KMS-11 (cell line): ENCODE measurements around the gene RAD52.

Source experiments
- H2AFZ ChIP-seq: fragments of 200-600 bp; sonication (generic); 2 replicates; pipeline ENCODE4 v1.6.1; 2016; ENCODE audit warnings: antibody characterized with exemption, mixed run types, low read depth
- H3K27ac ChIP-seq: fragments of 200-600 bp; sonication (generic); 2 replicates; pipeline ENCODE4 v1.6.1; 2016; ENCODE audit warnings: mild to moderate bottlenecking, mixed run types
- H3K27me3 ChIP-seq: fragments of 200-600 bp; sonication (generic); 2 replicates; pipeline ENCODE4 v1.6.1; 2017; ENCODE audit warnings: mild to moderate bottlenecking, low read depth, mixed run types, moderate library complexity; ENCODE audit not compliant: insufficient read depth
- H3K36me3 ChIP-seq: fragments of 200-600 bp; sonication (generic); 2 replicates; pipeline ENCODE4 v1.6.1; 2017; ENCODE audit warnings: mild to moderate bottlenecking, mixed run types; ENCODE audit not compliant: insufficient read depth
- H3K4me1 ChIP-seq: fragments of 200-600 bp; sonication (generic); 2 replicates; pipeline ENCODE4 v1.6.1; 2016; ENCODE audit warnings: mild to moderate bottlenecking, low read depth, mixed run types; ENCODE audit not compliant: poor library complexity, severe bottlenecking
- H3K4me2 ChIP-seq: fragments of 200-600 bp; sonication (generic); 2 replicates; pipeline ENCODE4 v1.7.0; 2016; ENCODE audit warnings: mild to moderate bottlenecking, mixed run types
- H3K4me3 ChIP-seq: fragments of 200-600 bp; sonication (generic); IDR thresholded peaks from 2 replicates; pipeline ENCODE4 v1.6.1; 2017; ENCODE audit warnings: low read depth, low read length, mixed read lengths; ENCODE audit not compliant: insufficient read depth
- H3K79me2 ChIP-seq: fragments of 200-600 bp; sonication (generic); 2 replicates; pipeline ENCODE4 v1.6.1; 2016; ENCODE audit warnings: low read depth, mixed run types; ENCODE audit not compliant: insufficient read depth
- H3K9ac ChIP-seq: fragments of 200-600 bp; sonication (generic); 2 replicates; pipeline ENCODE4 v1.6.1; 2016; ENCODE audit warnings: mild to moderate bottlenecking, mixed run types
- H4K20me1 ChIP-seq: fragments of 200-600 bp; sonication (generic); 2 replicates; pipeline ENCODE4 v1.6.1; 2016; ENCODE audit warnings: mild to moderate bottlenecking, mixed run types; ENCODE audit not compliant: insufficient read depth
- CTCF ChIP-seq: fragments of 200-600 bp; sonication (generic); conservative IDR thresholded peaks from 2 replicates; pipeline ENCODE4 v1.6.1; 2017; ENCODE audit warnings: low read depth, mild to moderate bottlenecking, antibody characterized with exemption, low read length, moderate library complexity, mixed read lengths

The RAD52 gene

DNA sequence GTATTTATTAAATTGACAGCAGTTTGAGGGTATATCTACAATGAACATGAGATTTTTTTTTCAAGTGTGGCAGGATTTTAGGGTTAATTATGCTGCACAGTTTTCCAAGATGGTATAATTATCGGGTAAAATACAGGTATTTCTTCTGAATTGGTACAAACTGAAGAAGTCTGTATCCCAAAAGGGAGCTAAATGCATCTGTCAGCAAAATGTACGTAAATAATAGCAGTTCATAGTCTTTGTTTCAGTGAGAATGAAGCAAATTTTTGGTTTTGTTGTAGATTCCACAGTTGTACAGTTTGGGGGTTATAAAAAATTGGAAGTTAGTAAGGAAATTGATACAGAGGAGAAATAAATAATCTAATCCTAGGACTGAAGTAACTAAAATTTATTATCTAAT, 63.3 kb downstream of the RAD52 start:
- no peaks in the 10 kb centered on the region; the same call in 1 of the 2 replicates for H3K27me3 ChIP-seq
- no peak overlapping the region; the same call in 1 of the 2 replicates for H3K9ac ChIP-seq
- H3K36me3 ChIP-seq, result peaks cover 24% of the 10 kb centered on the region; the same call in 1 of the 2 replicates

DNA sequence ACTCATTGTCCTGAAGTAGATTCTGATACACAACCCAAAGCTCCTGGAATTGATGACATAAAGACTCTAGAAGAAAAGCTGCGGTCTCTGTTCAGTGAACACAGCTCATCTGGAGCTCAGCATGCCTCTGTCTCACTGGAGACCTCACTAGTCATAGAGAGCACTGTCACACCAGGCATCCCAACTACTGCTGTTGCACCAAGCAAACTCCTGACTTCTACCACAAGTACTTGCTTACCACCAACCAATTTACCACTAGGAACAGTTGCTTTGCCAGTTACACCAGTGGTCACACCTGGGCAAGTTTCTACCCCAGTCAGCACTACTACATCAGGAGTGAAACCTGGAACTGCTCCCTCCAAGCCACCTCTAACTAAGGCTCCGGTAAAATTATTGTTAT, 63.8 kb downstream of the RAD52 start:
- H4K20me1 ChIP-seq, result no peaks in the 10 kb centered on the region
- H3K79me2 ChIP-seq, result 0 out of 2 replicates have a peak, but pooled peaks cover 4% of the 10 kb centered on the region
- peak overlapping the region; percentile 79 for H3K4me2 ChIP-seq
- peaks cover 24% of the 10 kb centered on the region; the same call in 1 of the 2 replicates for H3K36me3 ChIP-seq
- H2AFZ ChIP-seq, result no peak overlapping the region
- TF ChIP-seq CTCF, result no peak
- H3K27ac ChIP-seq, result peak overlapping the region; percentile 79
- peaks cover 74% of the 10 kb centered on the region for H3K4me1 ChIP-seq
- no peaks in the 10 kb centered on the region; the same call in 1 of the 2 replicates for H3K27me3 ChIP-seq
- no peak overlapping the region for H3K4me3 ChIP-seq
- peak overlapping the region; percentile 2; the same call in 1 of the 2 replicates for H3K9ac ChIP-seq

More for the DNA sequence above, 63.3 kb downstream of the RAD52 start:
- peak overlapping the region; percentile 48; the same call in 1 of the 2 replicates for H3K4me2 ChIP-seq
- TF ChIP-seq CTCF, result no peak
- no peaks in the 10 kb centered on the region for H4K20me1 ChIP-seq
- 0 out of 2 replicates have a peak, but pooled peaks cover 4% of the 10 kb centered on the region for H3K79me2 ChIP-seq
- no peak overlapping the region for H3K4me3 ChIP-seq
- H2AFZ ChIP-seq, result no peak overlapping the region
- H3K4me1 ChIP-seq, result peaks cover 70% of the 10 kb centered on the region
- H3K27ac ChIP-seq, result peak overlapping the region; percentile 79

- Histone ChIP-seq H3K4me3 (no peak overlapping the region), H3K27me3 (no peaks in the 10 kb centered on the region), H3K9ac (0 out of 2 replicates have a peak overlapping the region, but pooled peaks have one; percentile 2), H3K36me3 (peaks cover 24% of the 10 kb centered on the region; the same call in 1 of the 2 replicates), H3K4me1 (peaks cover 82% of the 10 kb centered on the region), H3K27ac (peak overlapping the region; percentile 79), H4K20me1 (no peaks in the 10 kb centered on the region), H3K4me2 (peak overlapping the region; percentile 79), H2AFZ (no peak overlapping the region), H3K79me2 (0 out of 2 replicates have a peak, but pooled peaks cover 4% of the 10 kb centered on the region)
- peak; percentile 27; the same call in 1 of the 2 replicates for TF ChIP-seq CTCF
Observed at GRCh38 chr12:884746-885414, 64.6 kb downstream of the RAD52 start.

DNA sequence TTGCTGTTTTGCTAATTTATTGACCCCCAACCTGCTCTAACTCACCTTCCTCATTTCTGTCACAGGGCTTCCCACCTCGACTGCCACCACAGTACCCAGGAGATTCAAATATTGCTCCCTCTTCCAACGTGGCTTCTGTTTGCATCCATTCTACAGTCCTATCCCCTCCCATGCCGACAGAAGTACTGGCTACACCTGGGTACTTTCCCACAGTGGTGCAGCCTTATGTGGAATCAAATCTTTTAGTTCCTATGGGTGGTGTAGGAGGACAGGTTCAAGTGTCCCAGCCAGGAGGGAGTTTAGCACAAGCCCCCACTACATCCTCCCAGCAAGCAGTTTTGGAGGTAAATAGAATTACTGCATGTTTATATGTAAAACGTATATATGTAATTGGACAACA, 68.8 kb downstream of the RAD52 start:
- Histone ChIP-seq H3K27me3 (no peaks in the 10 kb centered on the region), H3K27ac (no peak overlapping the region), H3K79me2 (no peaks in the 10 kb centered on the region), H3K4me1 (peaks cover 67% of the 10 kb centered on the region), H3K36me3 (peaks cover 18% of the 10 kb centered on the region; the same call in 1 of the 2 replicates), H3K4me2 (no peak overlapping the region), H4K20me1 (no peaks in the 10 kb centered on the region), H3K9ac (no peak overlapping the region), H2AFZ (no peak overlapping the region), H3K4me3 (no peak overlapping the region)
- no peak for TF ChIP-seq CTCF
